Dermis microvascular lymphatic vessel endothelial cell (primary cell): ENCODE measurements around the gene OR3A2. TPM values are rescaled to one million over a fixed set of nuclear protein-coding genes. Genes with fewer than 3 reads are reported as not detected.
"Not testable (repeated sequence)": the region's sequence is repeated elsewhere in the genome, so short reads cannot be mapped to it uniquely, and the experiment has no call there.

Experiments
- DNase-seq, 2 donors: peaks; one replicate each; pipeline versions ENCODE4 v3.0.0 to v3.0.0-alpha.2; 2010; ENCODE audit warnings: low read depth in 2 of 2
- total RNA-seq: library from RNA; depleted of rRNA; stranded (reverse); fragments of >200 nt; gene quantifications from 2 replicates; pipeline ENCODE4 v1.2.1, GENCODE V29; 2014

Gene OR3A2
- total RNA-seq, result not detected in 2 replicates

DNA sequence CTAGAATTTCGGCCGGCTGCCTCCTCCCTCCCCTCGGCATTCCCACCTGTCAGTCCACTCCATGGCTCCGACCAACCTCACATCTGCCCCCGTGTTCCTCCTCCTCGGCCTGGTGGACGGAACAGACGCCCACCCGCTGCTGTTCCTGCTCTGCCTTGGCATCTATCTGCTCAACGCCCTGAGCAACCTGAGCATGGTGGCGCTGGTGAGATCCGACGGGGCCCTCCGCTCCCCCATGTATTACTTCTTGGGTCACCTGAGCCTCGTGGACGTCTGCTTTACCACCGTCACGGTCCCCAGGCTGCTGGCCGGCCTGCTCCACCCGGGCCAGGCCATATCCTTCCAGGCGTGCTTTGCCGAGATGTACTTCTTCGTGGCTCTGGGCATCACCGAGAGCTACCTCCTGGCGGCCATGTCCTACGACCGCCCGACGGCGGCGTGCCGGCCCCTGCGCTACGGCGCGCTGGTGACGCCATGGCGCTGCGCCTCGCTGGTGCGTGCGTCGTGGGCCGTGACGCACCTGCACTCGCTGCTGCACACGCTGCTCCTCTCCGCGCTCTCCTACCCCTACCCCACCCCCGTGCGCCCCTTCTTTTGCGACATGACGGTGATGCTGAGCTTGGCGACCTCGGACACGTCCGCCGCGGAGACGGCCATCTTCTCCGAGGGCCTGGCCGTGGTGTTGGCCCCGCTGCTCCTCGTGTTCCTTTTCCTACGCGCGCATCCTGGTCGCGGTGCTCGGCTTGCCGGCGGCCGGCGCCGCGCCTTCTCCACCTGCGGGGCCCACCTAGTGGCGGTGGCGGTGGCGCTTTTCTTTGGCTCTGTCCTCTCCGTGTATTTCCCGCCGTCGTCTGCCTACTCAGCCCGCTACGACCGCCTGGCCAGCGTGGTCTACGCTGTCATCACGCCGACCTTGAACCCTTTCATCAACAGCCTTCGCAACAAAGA lies at the start of gene OR3A2:
TSS of gene OR3A2 (minus strand) at position 440 of the 948 bp plus-strand sequence.
- DNase-seq, result no peak

DNA sequence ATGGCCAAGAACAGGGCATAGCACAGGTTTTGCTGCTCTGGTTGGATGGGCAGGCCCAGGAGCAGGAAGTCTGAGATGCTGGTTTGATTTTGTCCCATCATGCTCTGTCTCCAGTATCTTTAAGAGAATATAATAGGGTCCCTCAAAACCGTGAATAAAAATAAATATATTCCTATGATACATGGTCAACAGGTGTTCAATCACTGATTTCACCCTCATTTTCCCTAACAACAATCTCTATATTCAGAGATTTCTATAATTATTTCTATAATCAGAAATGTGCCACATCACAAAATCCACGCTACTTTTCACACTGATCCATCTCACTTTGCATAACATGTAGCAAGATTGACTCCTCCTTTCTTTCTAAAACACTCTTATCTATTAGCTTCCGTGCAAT lies 47.6 kb upstream of the OR3A2 start, which contains the start of gene OR1E2:
TSS of gene OR1E2 (minus strand) at position 101 of the 400 bp plus-strand sequence. CDS start at position 101, 0 bp downstream.
- no peak for DNase-seq

DNA sequence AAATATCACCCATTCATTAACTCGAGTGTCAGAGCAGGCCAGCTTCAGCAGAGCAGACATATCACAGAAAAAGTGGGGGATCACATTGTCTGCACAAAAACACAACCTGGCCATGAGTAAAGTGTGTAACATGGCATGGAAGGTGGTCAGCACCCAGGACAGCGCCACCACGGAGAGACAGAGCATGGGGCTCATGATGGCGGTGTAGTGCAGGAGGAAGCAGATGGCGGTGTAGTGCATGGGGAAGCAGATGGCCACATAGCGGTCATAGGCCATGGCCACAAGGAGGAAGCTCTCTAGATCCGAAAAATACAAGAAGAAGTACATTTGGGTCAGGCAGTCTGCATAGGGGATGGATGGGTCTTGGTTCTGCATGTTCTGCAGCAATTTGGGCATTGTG lies 47.1 kb upstream of the OR3A2 start:
- DNase-seq, result not testable (repeated sequence)

DNA sequence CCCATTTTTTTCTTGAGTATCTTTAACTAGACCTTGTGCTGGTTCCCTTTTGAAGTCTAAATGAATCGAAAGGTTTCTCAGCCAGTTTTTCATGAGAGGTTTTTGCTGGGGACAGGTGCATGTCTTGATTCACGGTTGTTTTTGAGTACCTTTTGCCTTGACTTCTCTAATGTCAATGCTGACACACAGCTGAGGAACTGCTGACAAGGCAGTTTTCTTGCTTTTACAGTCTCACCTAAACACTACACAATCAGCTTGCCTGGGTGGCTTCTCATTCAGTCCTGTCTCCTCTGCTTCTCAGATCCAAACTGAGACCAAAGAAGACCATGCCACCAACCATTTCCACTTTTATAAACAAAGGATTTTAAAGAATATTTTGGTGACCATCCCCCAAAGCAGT lies 32.1 kb upstream of the OR3A2 start:
- DNase-seq, result no peak

DNA sequence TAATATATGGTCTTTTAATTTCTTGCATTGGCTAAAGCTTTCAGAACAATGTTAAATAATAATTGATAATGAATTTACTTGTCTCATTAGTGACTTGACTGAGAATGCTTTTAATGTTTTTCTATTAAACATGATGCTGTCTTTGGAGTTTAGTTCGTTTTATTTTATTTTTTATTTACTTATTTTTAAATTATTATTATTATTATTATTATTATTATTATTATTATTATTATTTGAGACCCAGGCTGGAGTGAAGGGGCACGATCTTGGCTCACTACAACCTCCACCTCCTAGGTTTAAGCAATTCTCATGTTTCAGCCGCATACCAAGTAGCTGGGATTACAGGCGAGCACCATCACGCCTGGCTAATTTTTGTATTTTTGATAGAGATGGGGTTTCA lies 29.5 kb upstream of the OR3A2 start:
- no peak for DNase-seq

DNA sequence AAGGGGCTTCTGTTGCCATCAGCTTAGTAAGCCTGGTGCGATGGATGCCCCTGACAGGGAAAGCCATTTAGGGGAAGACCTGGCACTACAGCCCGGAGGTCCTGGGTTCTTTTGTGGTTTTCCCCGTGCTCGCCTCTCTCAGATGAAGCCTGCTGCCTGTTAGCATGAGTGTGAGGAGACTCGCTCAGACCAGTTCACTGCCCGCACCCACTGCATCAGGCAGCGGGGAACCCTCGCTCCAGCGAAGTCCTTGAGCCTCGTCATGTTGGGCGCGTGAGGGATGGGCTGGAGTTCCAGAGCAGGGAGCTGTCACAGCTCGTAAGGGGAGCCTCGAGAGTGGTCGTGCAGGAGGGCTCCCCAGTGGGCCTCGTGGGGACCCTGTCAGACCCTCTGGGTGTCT lies 26.1 kb upstream of the OR3A2 start:
- not testable (repeated sequence) for DNase-seq

DNA sequence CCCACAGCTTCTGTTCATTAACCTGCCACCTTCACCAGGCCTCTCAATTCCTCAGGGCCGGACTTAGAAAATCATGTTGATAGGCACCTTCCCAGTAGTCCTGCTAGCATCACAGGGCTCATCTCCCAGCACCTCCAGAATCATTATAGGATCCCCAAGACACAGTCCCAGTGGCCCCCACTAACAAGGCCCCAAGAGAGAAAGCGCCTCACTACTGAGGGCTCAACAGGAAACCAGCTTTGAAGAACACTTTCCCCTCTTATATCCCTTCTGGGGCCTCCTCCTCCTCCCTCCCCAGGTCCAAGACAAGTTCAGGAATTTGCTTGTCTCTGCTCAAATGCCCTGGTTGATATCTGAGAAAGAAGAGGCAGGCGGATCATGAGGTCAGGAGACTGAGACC lies 25.0 kb upstream of the OR3A2 start, which contains the start of gene OR3A3:
TSS of gene OR3A3 (plus strand) at position 301 of the 400 bp plus-strand sequence.
- DNase-seq, result no peak

DNA sequence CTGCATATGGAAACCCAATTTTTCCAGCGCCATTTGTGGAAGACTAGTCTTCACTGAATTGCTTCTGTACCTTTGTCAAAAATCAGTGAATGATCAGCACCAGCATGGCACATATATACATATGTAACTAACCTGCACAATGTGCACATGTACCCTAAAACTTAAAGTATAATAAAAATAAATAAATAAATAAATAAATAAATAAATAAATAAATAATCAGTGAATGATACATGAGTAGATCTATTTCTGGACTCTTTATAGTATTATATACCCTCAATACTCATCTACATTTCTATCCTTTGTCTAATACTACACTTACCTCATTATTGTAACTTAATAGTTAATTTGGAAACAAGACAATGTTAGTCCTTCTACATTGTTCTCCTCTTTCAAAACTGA lies 17.7 kb upstream of the OR3A2 start:
- not testable (repeated sequence) for DNase-seq

DNA sequence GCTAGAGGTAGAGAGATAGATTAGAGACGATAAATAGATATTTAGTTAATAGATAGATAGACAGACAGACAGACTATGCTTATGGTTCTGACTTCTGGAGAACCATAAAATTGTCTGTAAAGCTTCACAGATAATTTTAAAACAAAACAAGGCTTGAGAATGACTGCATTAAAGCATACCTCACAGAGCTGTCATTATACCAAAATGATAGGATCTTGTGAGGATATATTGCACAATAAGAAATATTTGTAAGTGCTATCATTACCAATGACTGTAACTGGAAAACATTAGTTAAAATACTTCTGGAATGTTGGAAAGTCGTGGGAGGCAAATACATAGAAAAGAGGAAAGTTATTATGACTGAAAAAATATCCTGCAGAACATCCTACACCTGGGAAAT lies 15.7 kb upstream of the OR3A2 start:
- DNase-seq, result no peak

DNA sequence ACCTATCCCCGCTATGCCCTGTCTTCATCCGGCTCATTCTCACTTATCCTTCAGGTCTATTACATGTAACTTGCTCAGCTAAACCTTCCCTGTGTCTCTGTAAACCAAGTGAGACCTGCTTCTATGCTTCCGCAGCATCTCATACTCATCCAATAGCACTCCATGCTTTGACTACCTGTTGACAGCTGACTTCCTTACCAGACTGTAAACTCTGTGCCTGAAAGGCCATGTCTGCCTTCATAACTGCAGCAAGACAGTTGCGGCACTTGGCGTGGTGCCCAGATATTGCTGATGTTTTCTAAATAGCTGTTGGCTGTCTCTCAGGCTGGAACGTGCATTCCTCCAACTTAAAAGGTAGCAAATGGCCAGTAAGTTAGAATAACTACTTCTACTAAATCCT lies 13.9 kb upstream of the OR3A2 start:
- DNase-seq, result no peak

DNA sequence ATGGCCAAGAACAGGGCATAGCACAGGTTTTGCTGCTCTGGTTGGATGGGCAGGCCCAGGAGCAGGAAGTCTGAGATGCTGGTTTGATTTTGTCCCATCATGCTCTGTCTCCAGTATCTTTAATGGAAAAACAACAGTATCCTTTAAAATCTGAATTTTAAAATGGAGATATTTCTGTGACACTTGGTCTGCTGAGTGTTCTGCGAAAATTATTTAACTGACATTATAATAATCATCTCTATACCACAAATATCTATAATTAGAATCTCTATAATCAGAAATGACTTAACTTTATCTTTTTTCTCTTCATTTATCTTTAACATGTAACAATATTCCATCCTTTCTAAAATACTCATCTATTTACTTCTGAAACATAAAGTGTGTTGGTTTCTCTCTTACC lies 12.2 kb upstream of the OR3A2 start, which contains the start of gene OR1E1:
TSS of gene OR1E1 (minus strand) at position 101 of the 400 bp plus-strand sequence. CDS start at position 101, 0 bp downstream.
- DNase-seq, result no peak

DNA sequence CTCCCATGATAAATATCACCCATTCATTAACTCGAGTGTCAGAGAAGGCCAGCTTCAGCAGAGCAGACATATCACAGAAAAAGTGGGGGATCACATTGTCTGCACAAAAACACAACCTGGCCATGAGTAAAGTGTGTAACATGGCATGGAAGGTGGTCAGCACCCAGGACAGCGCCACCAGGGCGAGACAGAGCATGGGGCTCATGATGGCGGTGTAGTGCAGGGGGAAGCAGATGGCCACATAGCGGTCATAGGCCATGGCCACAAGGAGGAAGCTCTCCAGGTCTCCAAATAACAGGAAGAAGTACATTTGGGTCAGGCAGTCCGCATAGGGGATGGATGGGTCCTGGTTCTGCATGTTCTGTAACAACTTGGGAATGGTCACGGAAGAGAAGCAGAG lies 11.7 kb upstream of the OR3A2 start:
- DNase-seq, result not testable (repeated sequence)

DNA sequence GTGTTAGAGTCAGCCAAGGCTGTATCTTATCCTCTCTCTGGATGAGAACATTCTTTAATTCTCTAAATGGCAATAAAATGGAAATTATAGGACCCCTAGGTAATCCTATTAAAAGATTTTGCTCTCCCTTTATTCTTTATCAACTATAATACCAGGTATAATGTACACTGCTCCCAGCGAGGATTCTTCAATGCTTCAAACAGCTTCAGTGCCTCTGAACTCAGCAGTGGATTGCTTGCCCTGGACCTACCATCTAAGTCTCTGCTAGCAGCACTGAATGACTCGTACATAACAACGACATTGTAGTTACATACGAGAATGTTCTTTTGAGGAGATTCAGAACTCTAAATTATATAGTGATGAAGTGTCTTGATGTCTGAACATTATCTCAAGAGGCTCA lies 3.7 kb upstream of the OR3A2 start:
- DNase-seq, result no peak

DNA sequence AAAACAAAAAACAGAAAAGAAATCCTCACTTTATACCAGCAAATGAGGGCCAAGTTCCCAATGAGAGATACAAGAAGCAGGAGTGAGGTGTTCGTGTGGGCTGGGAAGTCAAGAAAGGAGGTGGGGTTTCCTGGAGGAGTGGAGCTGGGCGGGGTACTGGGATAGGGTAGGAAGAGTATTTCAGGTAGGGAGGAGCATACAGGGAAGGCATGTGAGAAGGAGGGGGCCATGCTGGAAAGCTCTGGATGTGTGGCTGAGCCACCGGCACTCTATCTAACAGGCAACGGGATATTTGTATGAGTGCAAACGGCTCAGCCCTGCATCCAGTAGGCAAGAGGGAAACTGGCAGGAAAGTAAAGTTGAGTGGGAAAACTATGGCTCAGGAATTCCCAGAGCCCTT lies 4.2 kb downstream of the OR3A2 start:
- DNase-seq, result no peak

DNA sequence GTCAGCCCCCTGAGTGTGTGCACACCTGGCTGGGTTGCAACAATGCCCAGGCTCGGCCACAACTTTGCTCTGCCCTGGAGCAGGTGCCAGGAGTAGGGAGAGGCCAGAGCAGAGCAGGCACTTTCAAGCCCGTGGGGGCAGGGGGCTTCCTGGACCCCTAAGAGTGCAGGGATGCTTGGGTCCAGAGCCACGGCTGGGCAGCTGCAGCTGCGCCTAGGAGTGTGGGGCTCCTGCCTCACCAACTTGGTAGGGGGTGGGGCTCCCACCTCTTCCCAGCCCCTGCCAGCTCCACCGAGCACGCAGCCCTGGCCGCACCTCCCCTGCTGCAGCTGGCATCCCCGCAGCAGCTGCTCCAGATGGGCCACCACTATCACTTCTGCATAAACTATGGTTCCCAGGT lies 7.8 kb downstream of the OR3A2 start:
- DNase-seq, result no peak

DNA sequence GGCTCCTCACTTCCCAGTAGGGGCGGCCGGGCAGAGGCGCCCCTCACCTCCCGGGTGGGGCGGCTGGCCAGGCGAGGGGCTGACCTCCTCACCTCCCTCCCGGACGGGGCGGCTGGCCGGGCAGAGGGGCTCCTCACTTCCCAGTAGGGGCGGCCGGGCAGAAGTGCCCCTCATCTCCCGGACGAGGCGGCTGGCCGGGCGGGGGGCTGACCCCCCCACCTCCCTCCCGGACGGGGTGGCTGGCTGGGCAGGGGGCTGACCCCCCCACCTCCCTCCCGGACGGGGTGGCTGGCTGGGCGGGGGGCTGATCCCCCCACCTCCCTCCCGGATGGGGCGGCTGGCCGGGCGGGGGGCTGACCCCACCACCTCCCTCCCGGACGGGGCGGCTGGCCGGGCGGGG lies 14.9 kb downstream of the OR3A2 start:
- DNase-seq, result not testable (repeated sequence)

DNA sequence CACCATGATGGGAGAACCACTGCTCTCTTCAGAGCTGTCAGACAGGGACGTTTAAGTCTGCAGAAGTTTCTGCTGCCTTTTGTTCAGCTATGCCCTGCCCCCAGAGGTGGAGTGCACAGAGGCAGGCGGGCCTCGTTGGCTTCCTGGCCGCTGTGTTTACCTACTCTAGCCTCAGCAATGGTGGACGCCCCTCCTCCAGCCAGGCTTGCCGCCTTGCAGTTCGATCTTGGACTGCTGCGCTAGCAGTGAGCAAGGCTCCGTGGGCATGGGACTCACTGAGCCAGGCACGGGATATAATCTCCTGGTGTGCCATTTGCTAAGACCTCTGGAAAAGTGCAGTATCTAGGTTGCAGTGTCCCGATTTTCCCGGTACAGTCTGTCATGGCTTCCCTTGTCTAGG lies 43.3 kb downstream of the OR3A2 start:
- not testable (repeated sequence) for DNase-seq

DNA sequence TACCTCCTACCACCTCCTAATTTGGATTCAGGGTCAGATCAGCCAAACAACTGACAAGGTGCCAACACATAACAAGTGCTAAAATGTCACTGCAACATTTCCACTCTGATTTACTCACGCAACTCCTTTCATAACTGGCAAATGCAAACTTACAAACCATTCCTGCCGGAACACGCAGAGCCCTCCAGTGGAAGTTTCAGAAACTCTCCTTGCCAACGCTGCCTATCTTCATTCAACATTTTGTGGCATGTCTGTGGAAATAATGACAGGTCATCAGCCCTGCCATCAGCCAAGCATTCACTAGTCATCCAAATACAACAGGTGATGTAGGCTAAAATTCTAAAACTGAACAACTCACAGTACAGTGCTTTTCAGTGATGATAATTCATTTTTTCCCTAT lies 50.2 kb downstream of the OR3A2 start:
- no peak for DNase-seq

DNA sequence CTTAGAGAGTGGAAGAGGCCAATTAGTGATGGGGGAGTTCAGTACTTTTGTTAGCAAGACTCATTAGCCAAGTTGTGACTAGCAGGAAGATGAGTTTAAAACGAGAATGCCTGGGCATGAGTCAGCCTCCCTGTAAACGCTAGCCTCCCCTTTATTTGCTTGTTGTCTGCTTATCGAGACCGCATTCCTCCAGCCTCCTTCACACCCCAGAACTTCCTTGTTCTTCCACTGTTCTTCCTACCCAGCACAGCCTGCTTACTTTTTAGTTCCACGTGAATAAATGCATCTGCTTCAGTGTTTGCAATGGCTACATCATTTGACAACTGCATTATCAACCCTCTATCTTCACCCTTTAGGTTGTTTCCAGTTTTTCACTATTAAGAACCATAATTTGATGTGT lies 67.8 kb downstream of the OR3A2 start:
- no peak for DNase-seq

DNA sequence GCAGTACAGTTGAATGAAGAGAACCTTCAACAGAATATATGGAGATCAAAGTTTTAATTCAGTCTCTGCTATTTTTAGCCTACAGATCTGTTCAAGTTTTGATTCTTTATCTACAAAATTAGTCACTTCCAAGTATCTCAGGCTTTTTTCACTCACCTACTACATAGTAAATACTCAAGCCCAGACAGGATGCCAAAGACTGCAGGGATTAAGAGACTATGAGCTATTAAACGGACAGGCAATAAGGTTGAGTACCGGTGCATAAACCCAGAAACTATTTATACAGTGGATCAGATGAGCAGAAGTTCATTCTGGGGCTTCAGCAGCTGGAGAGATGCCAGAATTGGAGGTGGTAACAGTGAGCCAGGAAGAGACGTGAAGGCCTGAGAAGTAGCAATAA lies 69.3 kb downstream of the OR3A2 start:
- no peak for DNase-seq

DNA sequence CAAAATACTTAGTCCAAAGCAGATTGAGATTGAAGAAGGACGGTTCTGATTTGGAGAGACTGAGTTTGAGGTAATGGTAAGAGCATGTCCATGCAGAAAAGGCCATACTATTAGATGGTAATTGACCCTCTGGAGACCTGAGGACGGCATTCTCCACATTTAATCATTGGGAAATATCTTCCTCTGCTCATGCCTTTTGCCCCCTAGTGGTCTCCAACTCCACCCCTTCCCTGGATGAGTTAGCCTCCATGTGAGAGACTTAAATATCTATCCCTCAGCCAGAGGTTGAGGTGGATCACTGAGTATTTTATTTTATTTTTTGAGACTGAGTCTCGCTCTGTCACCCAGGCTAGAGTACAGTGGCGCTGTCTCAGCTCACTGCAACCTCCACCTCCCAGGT lies 77.5 kb downstream of the OR3A2 start:
- no peak for DNase-seq

DNA sequence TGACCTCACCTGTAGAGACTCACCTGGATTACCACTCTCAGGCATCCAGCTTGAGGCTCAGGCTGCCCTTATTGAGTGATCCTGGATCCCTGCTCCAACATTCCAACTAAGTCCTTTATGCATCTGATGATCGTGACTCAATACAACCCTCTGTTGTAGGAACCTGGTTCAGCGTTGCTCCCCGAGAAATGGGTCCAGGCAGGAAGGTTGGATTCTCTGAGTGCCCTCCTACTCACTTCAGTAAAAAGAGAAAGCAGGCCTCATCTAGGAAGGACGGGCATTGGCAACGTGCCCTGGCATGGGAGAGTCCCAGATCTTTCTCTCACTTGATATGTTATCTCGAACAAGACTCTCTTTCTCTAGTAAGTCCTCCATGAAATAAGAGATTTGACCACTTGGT lies 87.8 kb downstream of the OR3A2 start, which contains the start of gene OR3A1:
TSS of gene OR3A1 (minus strand) at position 101 of the 400 bp plus-strand sequence. CDS start 5,778 bp downstream, outside the sequence.
- no peak for DNase-seq

DNA sequence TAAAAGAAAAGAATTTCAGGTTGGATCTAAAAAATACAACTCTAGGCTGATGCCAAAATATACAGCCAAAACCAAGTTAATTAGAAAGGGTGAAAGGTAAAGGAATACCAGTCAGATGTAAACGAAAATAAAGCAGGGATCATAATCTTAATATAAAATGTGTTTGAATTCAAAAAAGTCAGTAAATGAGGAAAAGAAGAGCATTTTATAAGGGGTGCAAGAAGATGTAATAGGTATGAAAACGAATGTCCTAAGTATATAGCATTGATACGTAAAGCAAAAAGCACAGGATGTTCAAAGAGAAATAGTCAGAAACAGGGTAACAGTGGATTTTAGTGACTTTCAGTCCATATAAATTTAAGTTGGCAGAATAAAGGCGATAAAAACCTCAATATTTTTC lies 90.5 kb downstream of the OR3A2 start:
- no peak for DNase-seq
